DMS53 treated with DMSO at 0.1 percent for 48 hours (cell line): Measurements from ENCODE around the gene KCNJ9.
"Not testable (repeated sequence)": the region's sequence is repeated elsewhere in the genome, so short reads cannot be mapped to it uniquely, and the experiment has no call there.

Experiments
- DNase-seq: peaks from one replicate; lab custom pipeline; 2025; ENCODE audit not compliant: unreplicated experiment; lab: John Stamatoyannopoulos, UW

The KCNJ9 gene

DNA sequence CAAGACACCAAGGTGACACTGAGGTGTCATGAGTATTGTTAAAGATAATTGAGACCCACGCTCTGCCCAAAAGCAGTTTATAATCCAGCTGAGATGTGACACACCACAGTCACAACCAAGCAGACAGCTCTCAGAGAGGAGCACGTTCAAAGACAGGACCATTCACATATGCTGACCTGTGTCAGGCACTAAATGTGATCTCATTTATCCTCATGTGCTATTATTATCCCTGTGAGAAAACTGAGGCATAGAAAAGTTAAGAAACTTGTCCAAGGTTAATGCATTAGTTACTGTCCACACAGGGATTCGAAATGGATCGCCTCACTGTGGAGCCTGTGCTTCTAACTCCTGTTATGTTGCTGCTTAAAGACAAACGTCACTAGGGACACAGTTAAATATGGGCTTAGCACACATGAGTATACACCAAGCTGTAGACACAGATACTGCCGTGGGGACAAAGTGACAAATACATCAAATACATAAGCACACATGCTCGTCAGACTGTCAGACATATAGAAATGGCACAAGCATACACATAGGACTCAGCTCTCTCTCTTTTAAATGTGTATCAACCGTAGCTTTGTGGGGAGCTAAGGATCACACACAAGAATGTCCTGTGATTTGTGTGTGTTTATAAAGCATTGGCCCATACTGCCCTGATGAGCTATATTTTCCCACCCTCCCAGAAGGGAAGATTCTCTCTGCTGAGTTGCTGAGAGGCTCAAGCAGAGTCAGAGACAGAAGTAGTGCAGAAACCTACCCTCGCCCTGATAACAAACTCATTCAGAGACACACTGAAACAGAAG lies 20.6 kb downstream of the KCNJ9 start:
- no peak for DNase-seq

DNA sequence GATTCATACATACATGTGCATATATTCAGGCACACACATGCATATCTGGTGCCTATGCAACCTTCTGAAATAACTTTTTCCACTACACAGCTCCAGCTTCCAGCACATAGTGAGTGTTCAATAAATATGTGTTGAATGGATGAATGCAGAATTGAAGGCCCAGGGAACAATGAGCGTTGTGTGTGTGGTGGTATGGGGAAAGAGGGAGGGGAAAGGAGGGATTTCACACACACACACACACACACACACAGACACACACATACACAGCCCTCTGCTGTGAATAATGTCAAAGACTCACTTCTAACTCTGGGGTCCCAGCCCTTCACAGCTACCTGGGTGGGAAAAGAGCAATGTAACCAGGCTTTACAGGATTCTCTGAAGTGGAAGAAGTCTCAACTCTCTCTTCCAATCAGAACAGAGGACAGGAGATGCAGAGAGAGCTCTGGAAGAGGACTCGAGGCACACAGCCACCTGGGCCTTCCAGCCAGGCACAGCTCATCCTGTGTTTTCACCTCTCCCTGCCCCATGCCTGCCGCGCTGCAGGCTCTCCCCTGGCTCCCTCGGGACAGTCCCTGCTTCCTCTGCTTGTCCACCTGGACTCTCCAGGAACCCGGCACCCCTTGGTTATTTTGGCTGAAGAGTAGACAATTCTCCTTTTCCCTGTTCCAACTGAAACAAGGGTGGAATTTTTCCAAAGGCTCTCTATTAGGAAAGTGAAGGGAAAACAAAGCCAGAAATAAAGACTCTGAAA lies 22.5 kb downstream of the KCNJ9 start:
- DNase-seq, result no peak

DNA sequence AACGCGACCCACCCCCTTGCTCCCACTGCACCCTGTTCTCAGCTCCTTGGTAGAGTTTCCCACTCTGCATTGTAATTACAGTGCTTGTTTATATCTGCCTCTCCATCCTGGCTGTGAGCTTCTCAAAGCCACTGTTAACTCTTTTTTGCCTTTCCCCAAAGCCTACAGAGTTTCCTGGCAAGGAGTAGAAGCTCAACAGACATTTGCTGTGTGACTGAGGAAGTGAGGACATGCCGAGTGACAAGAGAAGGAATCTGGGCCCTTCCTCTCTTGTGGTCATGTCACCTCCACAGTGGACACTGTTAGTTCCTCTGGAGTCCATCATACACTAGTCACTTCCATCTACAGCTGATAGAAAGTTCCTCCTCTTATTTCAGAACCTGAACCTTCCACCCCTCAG lies 23.1 kb downstream of the KCNJ9 start:
- no peak for DNase-seq

DNA sequence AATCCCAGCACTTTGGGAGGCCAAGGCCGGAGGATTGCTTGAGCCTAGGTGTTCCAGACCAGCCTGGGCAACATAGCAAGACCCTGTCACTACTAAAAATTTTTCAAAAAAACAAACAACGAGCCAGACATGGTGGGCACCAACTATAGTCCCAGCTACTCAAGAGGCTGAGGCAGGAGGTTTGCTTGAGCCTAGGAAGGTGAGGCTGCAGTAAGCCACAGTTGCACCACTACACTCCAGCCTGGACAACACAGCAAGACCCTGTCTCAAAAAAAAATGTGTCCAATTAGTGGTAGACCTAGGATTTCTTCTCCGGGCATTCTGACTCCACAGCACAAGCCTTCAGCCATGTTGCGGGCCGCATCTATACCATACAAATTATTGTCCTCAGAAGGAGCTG lies 23.8 kb downstream of the KCNJ9 start:
- no peak for DNase-seq

DNA sequence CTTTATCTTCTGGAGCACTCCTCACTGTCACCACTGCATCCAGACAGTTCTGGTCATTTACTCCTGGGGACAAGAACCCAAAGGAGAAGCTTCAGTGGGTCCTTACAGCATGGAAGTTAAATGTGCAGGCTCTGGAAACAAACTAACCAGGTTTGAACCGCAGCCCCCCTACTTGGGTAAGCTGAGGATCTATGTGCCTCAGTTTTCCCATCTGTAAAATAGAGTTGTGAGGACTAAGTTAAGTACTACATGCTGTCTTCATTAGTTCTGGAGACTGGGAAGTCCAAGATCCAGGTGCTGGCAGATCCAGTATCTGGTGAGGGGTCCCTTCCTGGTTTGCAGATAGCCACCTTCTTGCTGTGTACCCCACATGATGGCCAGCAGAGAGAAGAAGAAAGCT lies 26.2 kb downstream of the KCNJ9 start:
- DNase-seq, result no peak

DNA sequence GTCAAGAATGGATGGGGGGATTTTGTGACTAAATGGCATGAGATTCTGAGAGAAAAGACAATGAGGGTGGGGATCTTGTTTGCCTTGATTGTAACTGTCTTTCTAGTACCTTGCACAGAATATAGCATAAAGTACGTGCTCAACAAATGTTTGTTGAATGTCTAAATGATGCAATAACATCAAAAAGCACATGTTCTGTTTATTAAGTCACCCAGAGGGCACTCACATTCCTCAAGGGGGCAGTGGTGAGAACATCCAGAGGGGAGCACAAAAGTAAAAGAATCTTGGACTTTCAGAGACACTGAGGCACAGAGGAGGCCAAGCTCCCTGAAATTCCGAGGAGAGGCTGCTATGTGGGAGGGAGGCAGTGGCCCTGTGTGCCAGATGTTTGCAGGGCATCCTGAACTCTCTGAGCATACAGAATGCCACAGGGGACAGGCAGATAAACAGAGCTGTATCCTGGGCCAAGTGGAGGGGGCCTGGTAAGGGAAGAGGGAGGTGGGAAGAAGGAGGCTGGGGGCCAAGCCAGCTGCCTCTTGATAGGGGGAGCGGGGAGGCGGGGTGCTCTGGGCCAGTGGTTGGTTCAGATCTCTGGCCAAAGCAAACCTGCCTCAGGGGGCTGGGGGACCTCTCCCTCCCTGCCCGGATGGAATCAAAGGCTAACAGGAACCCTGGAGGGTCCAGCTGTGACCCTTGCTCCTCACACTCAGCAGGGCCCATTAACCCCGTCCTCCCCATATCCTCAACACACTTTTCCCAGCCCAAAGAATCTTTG lies 27.7 kb downstream of the KCNJ9 start:
- peak; percentile 3 for DNase-seq

DNA sequence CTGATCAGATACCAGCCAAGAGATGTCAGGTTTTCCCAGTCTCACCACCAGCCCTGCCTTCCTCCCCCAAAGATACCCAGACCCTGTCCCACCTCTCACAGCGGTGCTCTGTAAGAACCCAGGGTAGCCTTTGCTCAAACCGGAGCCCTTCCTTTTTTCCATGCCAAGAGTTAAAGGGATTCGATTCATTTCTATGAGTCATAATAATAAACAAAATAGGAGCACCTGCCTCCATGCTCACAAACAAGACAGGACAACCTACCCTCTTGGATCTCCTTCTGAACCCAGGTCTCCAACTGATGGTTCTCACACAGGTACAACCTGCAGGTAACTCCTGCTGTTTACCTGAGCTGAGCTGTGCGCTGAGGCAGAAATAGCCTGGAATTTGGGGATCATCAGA lies 28.3 kb downstream of the KCNJ9 start:
- peak; percentile 5 for DNase-seq

DNA sequence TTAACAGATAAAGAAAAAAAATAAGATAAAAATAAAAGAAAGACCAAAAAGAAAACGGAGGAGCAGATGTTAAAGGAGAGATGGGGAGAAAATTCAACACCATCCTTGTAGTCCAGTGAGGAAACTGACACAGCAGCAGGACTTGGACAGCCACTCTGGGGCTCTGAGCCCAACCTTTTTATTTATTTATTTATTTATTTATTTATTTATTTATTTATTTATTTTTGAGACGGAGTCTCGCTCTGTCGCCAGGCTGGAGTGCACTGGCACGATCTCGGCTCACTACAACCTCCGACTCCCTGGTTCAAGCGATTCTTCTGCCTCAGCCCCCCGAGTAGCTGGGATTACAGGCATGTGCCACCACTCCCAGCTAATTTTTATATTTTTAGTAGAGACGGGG lies 30.1 kb downstream of the KCNJ9 start:
- not testable (repeated sequence) for DNase-seq

DNA sequence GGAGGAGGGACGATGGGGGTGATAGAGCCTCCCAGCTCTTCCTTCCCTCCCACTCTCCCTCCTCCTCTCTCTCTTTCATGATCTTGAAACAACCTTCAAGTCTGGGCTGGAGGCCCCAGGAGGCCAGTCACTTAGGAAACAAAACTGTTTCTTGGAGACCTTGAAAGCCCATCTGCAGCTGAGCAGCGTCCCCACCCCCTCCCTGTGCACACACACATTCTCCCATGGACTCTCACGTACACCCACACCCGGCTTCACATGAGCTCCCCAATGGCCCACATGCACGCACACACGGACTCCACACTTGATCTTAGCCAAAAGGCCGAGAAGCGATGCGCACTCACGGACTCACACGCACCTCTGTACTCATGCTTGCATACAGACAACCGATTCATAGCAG lies 31.0 kb downstream of the KCNJ9 start:
- no peak for DNase-seq

DNA sequence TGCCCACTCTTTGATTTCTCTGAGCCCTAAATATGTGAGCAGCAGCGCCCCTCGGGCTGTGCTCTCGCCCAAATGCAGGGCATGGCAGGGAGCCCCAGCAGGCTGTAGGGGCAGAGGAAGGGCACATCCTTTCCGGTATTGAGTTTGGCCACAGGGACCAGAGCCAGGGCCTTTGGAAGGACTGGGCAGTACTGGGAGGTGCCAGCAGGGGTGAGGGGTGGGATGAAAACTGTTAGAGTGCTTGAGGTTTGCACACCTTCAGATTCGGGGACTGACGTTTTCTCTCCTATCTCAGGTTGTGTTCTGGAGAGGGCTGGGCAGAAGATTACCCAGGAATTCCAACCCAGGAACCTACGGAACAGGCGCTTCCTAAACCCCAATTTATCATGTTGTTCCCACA lies 32.1 kb downstream of the KCNJ9 start:
- no peak for DNase-seq

DNA sequence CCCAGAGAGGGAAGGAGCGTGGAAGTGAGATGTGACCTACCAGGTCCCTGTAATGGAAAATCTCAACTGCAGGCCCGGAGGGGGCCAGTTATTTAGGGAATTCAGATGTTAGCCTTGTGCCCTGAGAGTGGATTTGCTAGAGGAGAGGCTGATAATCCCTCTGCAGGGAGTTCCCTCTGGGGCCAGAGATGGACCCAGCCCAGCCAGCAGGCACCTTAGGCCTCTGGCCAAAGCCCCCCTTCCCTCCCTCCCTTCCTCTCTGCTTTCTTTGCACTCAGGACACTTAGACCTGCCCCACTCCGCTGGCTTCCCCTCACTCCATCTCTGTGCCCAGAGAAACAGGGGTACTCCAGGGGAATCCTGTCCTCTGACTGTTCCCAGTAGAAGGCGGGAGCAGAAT lies 32.7 kb downstream of the KCNJ9 start:
- DNase-seq, result no peak

DNA sequence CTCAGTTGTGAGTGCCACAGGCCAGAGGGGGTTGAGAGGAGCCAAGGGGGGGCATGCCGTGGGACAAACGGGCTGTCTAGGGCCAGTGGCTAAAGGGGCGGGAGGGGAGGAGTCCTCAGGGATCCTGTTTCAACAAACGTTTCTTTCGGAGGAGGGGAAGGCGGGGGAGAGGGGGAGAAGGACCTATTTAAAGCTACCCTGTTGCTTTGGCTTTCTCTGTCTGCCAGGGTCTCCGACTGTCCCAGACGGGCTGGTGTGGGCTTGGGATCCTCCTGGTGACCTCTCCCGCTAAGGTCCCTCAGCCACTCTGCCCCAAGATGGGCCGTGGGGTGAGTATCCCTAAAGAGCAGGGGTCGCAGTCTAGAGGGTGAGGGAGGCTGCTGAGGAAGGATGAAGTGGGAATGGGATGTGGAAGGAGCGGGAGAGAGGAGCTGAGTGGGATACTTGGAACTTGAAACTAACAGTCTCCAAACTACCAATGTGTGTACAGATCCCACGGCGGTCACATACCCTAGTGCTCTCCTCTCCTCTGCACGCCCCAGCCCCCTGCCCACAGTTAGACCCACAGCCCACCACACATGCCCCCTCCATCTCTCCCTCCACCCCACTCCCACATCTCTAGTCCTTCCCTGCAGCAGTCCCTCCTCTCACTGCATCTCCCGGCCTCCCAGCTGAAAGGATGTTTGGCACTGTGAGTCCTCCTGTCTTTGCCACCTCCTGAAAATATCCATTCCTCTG lies 34.4 kb downstream of the KCNJ9 start, which contains the start of gene ATP1A2:
Gene ATP1A2 (plus strand): TSS at position 215 of the 738 bp plus-strand sequence. CDS start 103 bp downstream, at position 318.
- no peak for DNase-seq

DNA sequence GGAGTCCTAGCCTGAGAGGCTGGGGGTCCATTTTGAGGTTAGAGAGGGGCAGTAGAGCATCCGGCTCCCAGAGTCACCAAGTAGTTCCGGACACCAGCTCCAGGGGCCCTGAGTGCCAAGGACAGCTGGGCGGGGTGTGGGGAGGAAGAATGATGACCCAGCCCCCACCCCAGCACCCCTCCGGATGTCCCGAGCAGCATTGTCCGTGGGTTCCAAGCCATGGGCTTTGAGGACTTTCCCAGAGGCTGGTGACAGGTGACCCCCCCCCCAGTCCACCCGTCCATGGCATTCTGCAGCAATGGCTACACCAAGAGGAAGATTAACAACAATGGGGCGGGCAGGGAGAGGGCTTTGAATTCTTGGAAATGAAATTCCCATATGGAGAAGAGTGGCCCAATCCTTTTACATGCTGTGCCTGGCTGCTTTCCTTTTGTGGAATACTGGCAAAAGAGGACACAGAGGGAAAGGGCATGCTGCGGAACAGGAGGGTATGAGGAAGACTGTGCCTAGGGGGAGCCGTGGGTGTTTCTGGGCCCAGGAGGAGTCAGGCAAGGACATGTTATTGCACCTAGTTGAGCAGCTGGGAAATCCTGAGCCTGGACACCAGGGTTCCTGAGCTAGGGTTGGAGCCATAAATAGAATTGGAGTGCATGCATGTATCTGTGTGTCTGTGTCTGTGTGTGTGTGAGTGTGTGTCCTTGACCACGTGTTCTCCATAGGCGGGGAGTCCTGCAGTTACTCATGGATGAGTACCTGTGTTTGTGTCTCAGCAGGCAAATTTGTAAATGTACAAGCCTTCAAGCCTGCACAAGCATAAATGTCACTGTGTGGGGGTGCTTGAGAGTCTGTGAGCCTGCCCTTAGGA lies 35.2 kb downstream of the KCNJ9 start:
- no peak for DNase-seq

DNA sequence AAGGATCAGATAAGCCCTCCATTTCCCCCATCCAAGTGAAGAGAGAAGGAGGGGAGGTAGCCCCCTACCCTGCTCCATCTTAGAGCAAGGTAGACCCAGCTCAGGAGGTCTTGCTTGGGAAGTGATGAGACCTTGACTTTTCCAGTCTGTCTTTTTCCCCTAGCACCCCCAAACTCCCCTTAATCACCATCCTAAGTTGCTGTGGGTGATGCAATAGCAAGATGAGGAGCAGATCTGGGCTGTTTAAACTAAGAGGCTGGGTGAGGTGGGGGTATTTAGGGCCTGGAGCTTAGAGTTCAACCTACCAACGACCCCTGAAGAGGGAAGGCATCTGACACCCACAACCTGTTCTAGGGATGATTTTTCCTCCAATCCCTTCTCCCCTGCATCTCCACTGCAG lies 36.0 kb downstream of the KCNJ9 start:
- no peak for DNase-seq

DNA sequence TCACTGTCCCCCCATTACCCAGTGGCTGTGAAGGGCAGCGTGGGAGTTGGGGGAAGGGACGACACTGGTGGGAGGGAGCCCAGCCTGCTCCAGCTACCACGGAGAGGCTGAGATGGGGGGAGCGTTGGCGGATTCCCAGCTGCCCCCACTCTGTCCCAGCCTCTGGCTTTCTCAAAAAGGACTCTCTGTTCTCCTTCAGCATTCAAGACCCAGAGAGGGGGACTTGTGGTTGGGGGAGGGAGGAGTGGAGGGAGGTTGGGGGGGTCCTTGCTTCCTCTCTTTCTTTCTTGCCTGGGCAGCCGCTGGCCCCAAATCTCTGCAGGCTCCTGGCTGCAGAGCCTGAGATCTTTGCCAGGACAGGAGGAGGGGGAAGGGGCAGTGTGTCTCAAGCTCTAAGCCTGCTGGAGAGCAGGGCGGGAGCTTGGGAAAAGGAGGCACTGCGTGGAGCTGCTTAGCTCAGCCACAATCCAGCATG lies 36.4 kb downstream of the KCNJ9 start:
- no peak for DNase-seq

DNA sequence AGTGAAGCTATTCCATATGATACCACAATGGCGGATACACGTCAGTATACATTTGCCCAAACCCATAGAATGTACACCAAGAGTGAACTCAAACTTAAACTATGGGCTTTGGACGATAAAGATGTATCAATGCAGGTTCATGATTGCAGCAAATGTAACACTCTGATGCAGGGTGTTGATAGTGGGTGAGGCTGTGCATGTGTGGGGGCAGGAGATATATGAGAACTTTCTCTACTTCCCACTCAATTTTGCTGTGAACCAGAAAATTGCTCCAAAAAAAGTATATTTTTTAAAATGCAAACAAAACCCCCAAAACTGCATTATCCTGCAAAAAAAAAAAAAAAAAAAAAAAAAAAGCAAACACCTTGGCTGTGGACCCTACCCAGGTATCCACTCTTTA lies 37.6 kb downstream of the KCNJ9 start:
- DNase-seq, result no peak

DNA sequence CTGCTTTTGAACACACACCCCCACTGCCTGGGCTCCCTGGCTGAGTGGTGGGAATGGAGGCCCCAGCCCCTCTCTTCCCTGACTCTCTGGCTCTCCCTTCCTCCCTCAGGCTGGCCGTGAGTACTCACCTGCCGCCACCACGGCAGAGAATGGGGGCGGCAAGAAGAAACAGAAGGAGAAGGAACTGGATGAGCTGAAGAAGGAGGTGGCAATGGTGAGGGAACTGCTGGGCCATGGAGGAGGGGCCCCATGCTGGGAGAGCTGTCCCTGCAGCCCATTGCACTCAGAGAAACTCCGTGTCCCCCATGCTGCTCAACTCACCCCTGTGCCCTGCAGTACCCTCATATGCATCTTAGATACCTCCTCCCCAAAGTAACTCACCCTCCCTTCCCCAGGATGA lies 39.5 kb downstream of the KCNJ9 start:
- DNase-seq, result no peak

DNA sequence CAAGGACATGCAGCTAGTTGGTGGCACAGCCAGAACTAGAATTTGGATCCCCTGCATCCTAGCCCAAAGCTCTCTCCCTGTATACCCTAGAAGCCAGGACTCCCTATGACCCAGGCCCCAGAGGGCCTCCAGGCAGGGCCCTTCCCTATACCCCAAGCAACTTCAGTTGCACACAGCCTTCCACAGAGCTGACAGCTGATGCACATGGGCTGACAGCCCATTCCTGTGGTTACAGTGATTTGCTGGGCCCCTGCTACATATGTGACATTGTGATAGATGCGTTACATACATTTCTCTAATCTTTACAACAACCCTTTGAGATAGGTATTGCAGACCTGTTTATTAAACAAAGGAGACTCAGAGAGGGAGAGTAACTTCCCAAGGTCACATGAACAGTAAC lies 40.0 kb downstream of the KCNJ9 start:
- no peak for DNase-seq

DNA sequence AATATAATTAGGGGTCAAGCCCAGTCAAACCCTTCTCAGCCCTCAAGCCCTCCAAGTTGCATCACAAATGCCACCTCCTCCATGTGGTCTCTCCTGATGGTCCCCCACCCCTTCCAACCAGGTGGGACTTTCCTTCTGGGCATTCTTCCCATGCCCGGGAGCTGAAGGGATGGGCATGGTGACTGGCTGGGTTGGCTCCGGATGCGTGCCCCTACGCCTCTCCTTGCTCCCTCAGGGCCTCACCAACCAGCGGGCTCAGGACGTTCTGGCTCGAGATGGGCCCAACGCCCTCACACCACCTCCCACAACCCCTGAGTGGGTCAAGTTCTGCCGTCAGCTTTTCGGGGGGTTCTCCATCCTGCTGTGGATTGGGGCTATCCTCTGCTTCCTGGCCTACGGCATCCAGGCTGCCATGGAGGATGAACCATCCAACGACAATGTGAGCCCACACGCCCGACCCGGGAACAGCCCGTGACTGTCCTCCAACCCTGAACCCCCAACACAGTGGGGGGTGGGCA lies 41.7 kb downstream of the KCNJ9 start:
- DNase-seq, result no peak

DNA sequence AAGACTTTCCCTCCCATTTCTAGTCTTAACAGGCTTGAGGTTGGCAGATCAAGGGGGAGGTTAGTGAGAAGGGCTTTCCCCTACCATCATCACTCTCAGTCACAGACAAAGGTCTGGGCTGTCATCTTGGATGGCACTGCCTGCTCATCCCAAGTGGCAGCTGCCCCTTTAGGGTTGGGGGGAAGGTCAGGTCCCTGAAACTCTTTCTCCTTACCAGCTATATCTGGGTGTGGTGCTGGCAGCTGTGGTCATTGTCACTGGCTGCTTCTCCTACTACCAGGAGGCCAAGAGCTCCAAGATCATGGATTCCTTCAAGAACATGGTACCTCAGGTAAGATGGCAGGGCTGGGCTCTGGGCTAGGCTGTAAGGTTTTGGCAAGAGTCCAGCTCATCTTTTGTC lies 42.4 kb downstream of the KCNJ9 start:
- no peak for DNase-seq
